Measurements from ENCODE around the gene CALML3.
"Not testable (repeated sequence)": the region's sequence is repeated elsewhere in the genome, so short reads cannot be mapped to it uniquely, and the experiment has no call there.

Gene CALML3

GRCh38 chr10:5555881-5556280, 31.1 kb downstream of the CALML3 start:
- DNase-seq (ENCODE audit: low read depth) = no peak

GRCh38 chr10:5556576-5556975, 31.8 kb downstream of the CALML3 start:
- no peak for DNase-seq (ENCODE audit: low read depth)

GRCh38 chr10:5557040-5557721, 32.4 kb downstream of the CALML3 start:
- no peak for DNase-seq (ENCODE audit: low read depth)

GRCh38 chr10:5557799-5558771, 33.3 kb downstream of the CALML3 start:
- no peak for DNase-seq (ENCODE audit: low read depth)

- not testable (repeated sequence) for DNase-seq (ENCODE audit: low read depth)
Measured at GRCh38 chr10:5559022-5559421, 34.3 kb downstream of the CALML3 start.

GRCh38 chr10:5559642-5560141, 34.9 kb downstream of the CALML3 start:
- no peak for DNase-seq (ENCODE audit: low read depth)

GRCh38 chr10:5560142-5560816, 35.5 kb downstream of the CALML3 start:
- DNase-seq (ENCODE audit: low read depth) = no peak

- no peak for DNase-seq (ENCODE audit: low read depth)
Measured at GRCh38 chr10:5560817-5561703, 36.3 kb downstream of the CALML3 start.

- DNase-seq (ENCODE audit: low read depth) = no peak
Measured at GRCh38 chr10:5561704-5562645, 37.2 kb downstream of the CALML3 start.

GRCh38 chr10:5563321-5563961, 38.7 kb downstream of the CALML3 start:
- DNase-seq (ENCODE audit: low read depth) = no peak

GRCh38 chr10:5563991-5564536, 39.3 kb downstream of the CALML3 start:
- DNase-seq (ENCODE audit: low read depth) = no peak

- no peak for DNase-seq (ENCODE audit: low read depth)
Measured at GRCh38 chr10:5564537-5565204, 39.9 kb downstream of the CALML3 start.

GRCh38 chr10:5565205-5565545, 40.4 kb downstream of the CALML3 start:
- no peak for DNase-seq (ENCODE audit: low read depth)

- no peak for DNase-seq (ENCODE audit: low read depth)
Measured at GRCh38 chr10:5565671-5566581, 41.2 kb downstream of the CALML3 start.

GRCh38 chr10:5566614-5567013, 41.9 kb downstream of the CALML3 start:
- no peak for DNase-seq (ENCODE audit: low read depth)

GRCh38 chr10:5567477-5567876, 42.7 kb downstream of the CALML3 start:
- DNase-seq (ENCODE audit: low read depth) = no peak

- DNase-seq (ENCODE audit: low read depth) = no peak
Measured at GRCh38 chr10:5568984-5569383, 44.2 kb downstream of the CALML3 start.

GRCh38 chr10:5569568-5569967, 44.8 kb downstream of the CALML3 start:
- DNase-seq (ENCODE audit: low read depth) = no peak

All from stimulated activated CD8-positive, alpha-beta memory T cell treated with anti-CD3 and anti-CD28 coated beads, Interleukin-12 subunit alpha, Interleukin-12 subunit beta, amount 100 ng/mL, for 1 hour (primary cell).